Anterior cingulate cortex (tissue), 58 donors: ENCODE measurements around the gene LGALS8.
"Not testable (repeated sequence)": the region's sequence is repeated elsewhere in the genome, so short reads cannot be mapped to it uniquely, and the experiment has no call there.

ENCODE experiments used
- DNase-seq, 58 donors: peaks; one replicate each; lab custom pipeline; 2025; lab: John Stamatoyannopoulos, UW

Gene LGALS8

GRCh38 chr1:236523704-236524141 lies at the start of gene LGALS8:
LGALS8 (plus strand) TSS chr1:236523982; CDS start chr1:236526071, 2,089 bp downstream.
- DNase-seq, result peak in 57 of 58 donors; percentile 36 to 89 (median 75)

DNA sequence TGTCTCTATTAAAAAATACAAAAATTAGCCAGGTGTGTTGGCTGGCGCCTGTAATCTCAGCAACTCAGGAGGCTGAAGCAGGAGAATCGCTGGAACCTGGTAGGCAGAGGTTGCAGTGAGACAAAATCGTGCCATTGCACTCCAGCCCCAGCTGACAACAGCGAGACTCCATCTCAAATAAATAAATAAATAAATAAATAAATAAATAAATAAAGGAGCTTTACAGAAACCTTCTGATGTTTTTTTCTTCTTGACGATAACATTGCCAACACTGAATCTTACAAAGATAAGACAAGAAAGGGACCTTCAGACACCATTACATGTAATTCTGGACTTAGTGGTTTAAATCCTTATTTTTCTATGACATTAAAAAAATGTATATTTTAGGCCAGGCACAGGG lies 47.8 kb upstream of the LGALS8 start:
- DNase-seq, result no peak

DNA sequence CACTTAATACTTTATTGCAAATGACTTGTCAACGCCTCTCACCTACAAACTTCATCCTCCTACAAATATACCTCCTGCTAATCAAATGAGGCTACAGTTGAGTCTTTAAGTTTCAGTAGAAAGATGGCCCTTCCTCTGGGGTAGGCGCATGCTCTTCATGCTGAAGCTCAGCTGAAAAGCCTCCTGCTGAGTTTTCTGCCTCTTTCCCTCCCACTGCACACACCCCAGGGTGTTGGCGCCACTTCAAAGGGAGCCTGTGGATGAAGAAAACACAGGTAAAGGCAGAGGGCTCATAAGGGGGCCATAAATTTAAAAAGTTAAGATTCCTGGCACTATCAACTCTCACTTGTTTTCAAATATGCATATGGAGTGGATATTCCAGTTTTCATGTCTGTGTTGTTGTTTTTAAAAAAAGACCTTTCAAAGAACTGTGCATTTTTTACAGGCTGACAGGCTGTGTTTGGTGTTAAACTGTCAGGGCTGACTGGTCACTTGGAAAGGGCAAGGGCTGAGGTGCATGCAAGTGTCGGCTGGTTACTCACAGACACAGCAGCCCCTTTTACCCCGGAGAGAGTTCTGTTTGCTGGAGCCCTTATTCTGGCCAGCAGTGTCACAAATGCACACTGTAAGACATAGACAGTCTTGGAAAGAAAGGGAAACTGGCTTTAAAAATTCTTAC lies 42.9 kb upstream of the LGALS8 start:
- DNase-seq, result no peak

DNA sequence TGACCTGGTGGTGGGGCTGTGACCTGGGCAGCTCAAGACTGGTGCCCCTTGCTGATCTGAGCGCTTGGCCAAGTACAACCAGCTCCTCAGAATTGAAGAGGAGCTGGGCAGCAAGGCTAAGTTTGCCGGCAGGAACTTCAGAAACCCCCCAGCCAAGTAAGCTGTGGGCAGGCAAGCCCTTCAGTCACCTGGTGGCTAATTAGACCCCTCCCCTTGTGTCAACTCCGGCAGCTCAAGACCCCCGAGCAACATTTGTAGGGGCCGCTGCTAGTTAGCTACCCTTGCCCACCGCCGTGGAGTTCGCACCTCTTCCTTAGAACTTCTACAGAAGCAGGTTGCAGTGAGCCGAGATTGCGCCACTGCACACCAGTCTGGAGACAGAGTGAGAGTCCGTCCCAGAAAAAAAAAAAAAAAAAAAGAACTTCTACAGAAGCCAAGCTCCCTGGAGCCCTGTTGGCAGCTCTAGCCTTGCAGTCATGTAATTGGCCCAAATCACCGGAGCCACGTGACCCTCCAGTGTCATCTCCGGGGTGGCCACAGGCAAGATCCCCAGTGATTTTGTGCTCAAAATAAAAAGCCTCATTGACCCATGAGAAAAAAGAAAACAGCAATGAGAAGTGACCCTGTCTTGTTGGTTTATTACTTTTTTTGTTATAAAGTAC lies 39.3 kb upstream of the LGALS8 start:
- DNase-seq, result peak in 6 of 58 donors; percentile 1 to 9 (median 4)

- DNase-seq, result no peak
These were observed 37.3 kb upstream of the LGALS8 start for GRCh38 chr1:236486356-236487002.

GRCh38 chr1:236489161-236489560 lies 34.6 kb upstream of the LGALS8 start:
- not testable (repeated sequence) for DNase-seq

GRCh38 chr1:236489710-236490377 lies 33.9 kb upstream of the LGALS8 start:
- peak in 3 of 58 donors; percentile 12 to 28 (median 25) for DNase-seq

DNA sequence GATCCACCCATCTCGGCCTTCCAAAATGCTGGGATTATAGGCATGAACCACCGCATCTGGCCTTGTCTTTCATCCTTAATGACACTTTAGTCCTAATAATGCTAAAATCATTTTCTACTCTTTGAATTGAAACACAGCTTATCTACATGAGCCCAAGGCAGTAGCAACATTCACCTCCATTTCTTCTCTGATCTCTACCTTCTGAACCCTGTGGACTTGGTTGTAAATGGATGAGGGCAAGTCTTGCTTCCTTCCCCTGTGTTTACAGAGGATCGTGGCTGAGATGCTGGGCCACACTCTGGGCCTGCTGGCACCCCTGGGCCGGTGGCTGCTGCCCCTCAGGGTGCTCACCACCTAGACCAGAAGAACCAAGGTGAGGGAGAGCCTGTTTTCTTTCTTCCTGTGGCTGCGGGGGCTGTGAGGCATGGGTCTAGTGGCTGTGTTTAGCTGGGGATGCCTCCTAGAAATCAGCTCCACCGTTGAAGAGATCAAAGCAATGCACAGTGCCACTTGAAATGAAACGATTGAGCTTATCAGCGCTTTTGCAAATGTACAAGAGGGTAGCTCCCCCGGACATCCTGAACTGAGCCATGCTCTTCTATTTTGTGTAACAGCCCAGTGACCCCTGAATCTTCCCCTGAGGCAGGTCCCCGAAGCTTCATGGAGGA lies 32.2 kb upstream of the LGALS8 start:
- DNase-seq, result no peak

GRCh38 chr1:236492378-236492777 lies 31.4 kb upstream of the LGALS8 start:
- DNase-seq, result no peak

DNA sequence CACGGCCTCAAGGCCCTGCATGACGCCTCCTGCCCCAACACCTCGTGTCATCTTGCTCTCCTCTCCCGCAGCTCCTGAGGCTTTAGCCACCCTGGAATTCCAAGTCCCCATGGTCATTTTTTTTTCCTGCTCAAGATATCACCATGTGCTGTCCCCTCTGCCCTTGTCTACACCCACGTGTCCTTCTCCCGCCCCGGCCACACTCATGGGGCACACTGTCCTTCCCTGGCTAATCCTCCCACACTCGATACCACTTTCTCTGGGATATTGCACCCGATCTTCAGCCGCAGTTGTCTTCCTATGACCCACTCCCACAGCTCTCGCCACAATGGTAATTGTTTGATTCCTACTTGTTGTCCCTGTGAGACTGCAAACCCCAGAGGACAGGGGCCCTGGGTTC lies 29.7 kb upstream of the LGALS8 start:
- DNase-seq, result no peak

GRCh38 chr1:236494586-236495466 lies 29.0 kb upstream of the LGALS8 start:
- no peak for DNase-seq

DNA sequence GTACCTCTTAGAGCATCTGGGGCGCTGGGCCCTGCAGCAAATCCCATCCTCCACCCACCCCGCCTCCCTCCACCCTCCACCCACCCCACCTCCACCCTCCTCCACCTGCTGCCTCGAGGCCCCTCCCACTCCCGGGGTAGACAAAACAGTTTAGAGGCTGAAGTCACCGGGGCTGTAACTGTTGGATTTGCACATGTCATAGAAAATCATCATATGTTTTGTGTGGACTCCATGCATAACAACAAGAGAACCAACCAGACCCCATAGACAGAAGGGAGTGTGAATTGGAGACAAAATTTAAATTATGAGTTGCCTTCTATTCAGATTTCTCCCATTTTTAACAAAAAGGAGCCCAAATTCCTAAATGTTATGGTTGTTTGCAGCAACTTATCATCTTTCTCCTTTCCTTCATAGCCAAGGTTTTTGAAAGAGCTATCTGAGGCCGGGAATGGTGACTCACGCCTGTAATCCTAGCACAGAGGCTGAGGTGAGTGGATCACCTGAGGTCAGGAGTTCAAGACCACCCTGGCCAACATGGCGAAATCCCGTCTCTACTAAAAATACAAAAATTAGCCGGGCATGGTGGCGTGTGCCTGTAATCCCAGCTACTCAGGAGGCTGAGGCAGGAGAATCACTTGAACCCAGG lies 28.2 kb upstream of the LGALS8 start:
- no peak for DNase-seq

DNA sequence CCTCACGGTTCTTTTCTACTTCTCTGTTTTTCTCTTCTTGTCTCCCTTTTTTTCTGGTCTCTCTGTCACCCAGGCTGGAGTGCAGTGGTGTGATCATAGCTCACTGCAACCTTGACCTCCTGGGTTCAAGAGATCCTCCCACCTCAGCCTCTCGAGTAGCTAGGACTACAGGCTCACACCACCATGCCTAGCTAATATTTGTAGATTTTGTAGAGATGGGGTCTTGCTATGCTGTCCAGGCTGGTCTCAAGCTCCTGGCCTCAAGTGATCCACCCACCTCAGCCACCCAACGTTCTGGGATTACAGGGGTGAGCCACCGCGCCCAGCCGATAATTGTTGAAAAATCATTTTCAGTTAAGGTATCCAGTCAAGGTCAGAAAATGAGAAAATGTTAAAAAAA lies 25.9 kb upstream of the LGALS8 start:
- no peak for DNase-seq

DNA sequence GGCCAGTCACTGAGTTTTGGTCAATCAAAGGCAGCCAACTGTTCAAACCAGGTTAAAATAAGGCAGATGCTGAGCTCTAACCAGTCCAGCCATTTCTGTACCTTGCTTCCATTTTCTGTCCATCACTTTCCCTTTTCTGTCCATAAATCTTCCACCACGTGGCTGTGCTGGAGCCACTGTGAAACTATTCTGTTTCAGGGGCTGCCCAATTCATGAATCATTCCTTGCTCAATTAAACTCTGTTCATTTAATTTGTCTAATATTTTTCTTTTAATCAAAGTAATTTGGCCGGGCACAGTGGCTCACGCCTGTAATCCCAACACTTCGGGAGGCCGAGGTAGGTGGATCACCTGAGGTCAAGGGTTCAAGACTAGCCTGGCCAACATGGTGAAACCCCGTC lies 22.7 kb upstream of the LGALS8 start:
- no peak for DNase-seq

DNA sequence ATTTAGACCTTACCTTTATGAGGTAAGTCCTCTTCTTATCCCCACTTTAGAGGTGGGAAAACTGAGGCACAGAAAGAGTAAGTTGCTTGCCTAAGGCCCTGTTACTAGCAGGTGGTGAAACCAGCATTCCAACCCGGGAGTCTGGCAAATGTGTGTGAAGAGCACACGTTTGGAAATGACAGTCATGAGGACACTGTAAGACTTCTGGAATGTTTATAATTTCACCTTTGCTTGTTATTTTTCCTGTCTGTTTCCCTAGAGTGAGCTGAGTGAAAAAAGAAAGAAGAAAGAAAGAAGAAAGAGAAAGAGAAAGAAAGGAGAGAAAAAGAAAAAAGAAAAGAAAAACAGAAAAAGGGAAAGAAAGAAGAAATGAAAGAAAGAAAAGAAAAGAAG lies 21.2 kb upstream of the LGALS8 start:
- DNase-seq, result no peak

GRCh38 chr1:236502972-236503639 lies 20.7 kb upstream of the LGALS8 start:
- DNase-seq, result peak in 24 of 58 donors; percentile 1 to 35 (median 10)

GRCh38 chr1:236504338-236504737 lies 19.4 kb upstream of the LGALS8 start:
- not testable (repeated sequence) for DNase-seq

DNA sequence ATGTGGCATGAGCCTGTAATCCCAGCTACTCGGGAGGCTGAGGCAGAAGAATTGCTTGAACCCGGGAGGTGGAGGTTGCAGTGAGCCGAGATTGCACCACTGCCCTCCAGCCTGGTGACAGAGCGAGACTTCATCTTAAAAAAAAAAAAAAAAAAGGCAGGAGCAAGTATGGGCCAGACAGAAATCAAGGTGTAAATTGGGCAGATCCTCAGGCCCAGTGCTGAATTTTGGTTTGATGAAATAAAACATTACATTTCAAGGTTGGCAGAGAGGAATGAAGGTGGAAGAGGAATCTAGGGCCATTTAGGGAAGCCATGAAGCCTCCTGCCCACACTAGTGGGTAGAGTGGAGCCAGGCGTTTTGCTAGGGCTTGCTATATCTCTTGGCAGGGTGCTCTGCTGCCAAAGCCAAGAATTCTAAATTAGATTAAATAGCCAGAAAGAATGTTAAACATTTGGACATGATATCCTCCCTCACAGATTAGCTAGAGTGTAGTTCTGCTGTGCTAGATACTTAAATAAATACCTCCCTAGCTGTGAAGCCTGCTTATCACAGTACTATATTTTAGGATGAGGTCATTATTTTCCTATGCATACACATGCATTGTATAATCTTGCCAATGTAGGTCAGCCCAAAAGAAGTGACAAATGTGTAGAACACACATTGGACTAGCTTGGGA lies 16.6 kb upstream of the LGALS8 start:
- DNase-seq, result peak in 9 of 58 donors; percentile 3 to 60 (median 16)
